ENCODE measurements around the gene SVOP. TPM values are rescaled to one million over a fixed set of nuclear protein-coding genes. Genes with fewer than 3 reads are reported as not detected.
A peak's percentile ranks its signal among the peaks of the same experiment; 100 is the strongest.
"Not testable (repeated sequence)": the region's sequence is repeated elsewhere in the genome, so short reads cannot be mapped to it uniquely, and the experiment has no call there.

Gene SVOP, protein sequence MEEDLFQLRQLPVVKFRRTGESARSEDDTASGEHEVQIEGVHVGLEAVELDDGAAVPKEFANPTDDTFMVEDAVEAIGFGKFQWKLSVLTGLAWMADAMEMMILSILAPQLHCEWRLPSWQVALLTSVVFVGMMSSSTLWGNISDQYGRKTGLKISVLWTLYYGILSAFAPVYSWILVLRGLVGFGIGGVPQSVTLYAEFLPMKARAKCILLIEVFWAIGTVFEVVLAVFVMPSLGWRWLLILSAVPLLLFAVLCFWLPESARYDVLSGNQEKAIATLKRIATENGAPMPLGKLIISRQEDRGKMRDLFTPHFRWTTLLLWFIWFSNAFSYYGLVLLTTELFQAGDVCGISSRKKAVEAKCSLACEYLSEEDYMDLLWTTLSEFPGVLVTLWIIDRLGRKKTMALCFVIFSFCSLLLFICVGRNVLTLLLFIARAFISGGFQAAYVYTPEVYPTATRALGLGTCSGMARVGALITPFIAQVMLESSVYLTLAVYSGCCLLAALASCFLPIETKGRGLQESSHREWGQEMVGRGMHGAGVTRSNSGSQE
- total RNA-seq (2014; rRNA removed; shearing (Covaris generic)): 0.03 TPM in 1 of 2 replicates, not detected in the other

DNA sequence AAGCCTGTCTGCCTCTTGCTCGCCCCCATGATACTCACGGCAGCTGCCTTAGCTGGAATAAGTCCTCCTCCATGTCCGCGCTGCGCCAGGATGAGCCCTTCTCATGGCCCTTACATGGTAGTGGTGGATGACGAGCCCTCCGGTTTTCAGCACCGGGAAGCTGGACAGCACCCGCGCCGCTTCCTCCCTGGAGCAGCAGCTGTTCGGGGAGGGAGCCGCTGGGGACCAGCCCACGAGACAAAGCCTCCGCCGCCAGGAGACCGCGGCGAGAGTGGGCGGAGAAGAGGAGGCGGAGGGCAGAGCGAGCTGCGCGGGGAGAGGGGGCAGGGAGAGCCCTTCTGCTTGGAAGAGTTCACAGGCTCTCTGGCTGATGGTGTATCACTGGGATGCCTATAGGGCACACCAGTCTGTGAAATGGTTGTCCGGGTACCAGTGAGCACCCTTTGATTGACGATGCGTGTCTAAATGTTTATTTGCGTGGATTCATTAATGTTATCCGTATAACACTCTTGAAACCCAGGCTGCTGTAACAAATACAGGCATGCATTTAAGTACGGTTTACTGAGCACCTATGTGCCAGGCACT lies at the start of gene SVOP:
Gene SVOP (minus strand): TSS at position 273 of the 585 bp plus-strand sequence. CDS start 200 bp downstream, at position 73.
- DNase-seq (ENCODE audit: low spot score): peak; percentile 59

DNA sequence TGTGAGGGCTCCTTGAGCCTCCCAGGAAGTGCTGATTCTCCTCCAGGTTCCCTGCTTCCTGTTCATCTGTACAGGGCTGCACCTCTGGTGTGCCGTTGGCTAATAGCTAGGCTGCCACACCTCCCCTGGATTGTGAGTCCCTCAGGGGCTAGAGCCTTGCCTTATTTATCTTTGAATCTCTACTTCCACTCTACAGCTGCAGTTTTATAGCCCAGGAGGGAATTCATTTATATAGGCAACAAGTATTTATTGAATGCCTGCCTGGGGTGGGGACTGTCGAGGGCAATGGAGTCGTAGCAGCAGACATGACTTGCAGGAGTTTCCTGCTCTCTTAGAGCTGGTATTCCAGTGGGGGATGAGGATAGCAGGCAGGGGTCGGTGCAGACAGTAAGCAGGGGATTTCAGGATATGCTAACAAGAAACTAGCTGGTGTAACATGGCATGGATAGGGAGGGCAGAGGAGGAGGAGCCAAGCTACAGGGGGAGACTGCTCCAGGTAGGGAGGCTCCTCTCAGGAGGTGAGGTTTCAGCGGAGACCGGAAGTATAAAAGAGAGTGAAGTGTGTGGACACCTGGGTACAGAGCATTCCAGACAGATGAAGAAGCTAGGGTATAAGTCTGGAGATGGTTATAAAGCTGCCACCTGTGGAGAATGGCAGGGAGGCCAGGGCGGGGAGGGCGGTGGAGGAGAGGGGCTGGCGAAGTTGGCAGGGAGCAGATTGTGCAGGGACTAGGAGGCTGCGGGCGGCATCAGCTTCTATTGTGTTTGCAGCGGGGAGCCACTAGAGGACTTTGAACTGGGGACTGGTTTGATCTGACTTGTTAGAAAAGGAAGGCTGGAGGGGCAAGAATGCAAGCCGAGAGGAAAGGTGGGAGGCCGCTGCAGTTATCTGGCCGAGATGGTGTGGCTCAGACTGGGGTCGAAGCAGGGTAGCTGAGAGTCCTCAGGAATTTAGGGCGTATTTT lies 48.7 kb upstream of the SVOP start:
- DNase-seq (ENCODE audit: low spot score): peak; percentile 87

DNA sequence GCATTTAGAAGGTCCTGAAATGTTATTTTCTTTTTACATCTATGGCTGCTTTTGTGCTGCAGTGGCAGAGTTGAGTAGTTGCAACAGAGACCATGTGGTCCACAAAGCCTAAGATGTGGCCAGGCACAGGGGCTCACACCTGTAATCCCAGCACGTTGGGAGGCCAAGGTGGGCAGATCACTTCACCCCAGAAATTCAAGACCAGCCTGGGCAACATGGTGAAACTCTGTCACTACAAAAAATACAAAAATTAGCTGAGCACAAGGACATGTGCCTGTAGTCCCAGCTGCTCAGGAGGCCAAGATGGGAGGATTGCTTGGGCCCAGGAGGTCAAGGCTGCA lies 45.0 kb upstream of the SVOP start:
- DNase-seq (ENCODE audit: low spot score): no peak

DNA sequence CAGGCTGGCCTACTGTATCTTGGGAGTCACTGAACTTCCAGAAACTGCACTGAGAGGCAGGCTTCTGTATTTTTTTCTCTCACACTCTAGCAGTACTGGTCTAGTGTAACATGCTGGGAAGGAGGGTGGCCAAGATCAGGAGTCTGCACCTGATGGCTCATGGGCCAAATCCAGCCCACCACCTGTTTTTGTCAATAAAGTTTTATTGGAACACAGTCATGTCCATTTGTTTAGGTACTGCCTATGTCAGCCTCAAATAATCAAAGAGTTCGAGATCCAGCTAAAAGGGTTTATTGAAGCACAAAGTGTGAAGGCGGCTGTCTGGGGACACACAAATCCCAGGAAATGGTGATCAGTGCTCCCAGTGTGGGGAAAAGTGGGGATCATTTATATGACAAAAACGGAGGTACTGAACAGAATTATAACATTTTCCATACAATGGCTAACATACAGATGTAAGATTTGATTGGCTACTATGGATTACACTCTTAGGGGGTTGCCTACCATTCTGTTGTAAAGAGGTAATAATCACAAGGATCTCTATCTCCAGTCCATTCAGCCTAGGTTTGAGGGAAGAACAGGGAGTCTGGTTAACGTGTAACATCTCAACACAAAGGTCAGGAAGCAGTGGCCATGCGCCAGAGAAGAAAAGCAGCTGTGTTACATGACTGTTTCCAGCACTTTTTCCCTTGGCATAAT lies 44.4 kb upstream of the SVOP start:
- DNase-seq (ENCODE audit: low spot score): peak; percentile 22

DNA sequence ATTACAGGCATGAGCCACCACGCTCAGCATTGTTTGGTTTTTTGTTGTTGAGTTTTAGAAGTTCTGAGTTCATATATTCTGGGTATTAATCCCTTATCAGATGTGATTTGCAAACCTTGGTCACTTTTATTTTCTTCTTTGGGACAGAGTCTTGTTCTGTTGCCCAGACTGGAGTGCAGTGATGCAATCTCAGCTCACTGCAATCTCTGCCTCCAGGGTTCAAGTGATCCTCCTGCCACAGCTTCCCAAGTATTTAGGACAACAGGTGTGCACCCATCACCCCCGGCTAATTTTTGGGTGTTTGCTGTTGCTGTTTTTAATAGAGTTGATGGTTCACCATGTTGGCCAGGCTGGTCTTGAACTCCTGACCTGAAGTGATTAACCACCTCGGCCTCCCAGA lies 43.3 kb upstream of the SVOP start:
- DNase-seq (ENCODE audit: low spot score): no peak

DNA sequence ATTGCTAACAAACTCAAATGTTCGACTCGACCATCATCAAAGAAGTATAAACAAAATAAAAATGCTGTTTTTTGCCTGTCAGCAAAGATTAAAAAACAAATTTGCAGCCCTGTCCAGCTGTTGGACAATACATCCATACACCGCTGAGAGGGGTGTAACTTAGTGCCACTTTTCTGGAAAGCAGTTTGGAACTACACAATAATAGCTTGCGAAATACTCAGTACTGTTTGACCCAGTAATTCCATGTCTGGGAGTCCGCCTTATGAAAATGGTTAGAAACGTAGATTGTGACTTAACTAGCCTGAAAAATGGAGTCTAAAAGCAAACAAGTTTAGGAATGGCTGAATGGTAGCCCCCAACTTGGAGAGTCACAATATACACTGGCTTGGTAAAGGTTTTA lies 37.9 kb upstream of the SVOP start:
- no peak for DNase-seq (ENCODE audit: low spot score)

DNA sequence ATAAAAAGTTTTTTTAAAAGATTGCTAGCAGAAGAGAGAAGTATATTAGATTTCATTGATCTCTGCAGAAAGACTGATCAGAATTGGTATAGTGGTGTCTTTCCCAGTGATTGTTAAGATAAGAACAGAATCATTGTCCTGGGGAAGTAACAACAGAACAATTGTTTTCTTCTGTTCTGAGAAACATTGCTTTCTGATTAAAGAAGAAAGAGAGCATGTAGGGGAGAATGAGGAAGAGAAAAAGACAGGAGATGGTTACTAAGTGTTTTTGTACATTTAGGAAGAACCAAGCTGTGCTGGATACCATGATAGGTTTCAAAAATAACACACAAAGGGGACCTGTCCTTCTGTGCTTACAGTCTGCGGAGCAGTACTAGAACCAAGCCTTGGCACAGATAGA lies 36.5 kb upstream of the SVOP start:
- DNase-seq (ENCODE audit: low spot score): no peak

DNA sequence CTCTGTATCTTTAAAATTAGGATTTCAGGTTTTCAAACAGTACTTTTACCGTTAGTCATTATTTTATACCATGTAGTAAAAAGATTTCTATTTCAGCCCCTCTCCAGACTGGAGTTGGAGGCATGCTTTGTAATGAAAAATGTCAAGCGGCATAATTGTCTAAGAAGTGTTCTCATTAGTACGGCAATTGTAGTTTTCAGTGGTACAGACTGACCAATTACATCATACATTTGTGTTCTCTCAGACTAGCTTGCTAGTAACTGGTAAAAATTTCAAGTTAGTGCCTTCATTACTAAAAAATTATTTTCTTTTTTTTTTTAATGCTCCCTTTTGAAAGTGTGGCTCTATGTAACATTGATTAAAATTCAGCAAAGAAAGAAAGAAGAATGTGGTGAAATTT lies 36.0 kb upstream of the SVOP start:
- no peak for DNase-seq (ENCODE audit: low spot score)

DNA sequence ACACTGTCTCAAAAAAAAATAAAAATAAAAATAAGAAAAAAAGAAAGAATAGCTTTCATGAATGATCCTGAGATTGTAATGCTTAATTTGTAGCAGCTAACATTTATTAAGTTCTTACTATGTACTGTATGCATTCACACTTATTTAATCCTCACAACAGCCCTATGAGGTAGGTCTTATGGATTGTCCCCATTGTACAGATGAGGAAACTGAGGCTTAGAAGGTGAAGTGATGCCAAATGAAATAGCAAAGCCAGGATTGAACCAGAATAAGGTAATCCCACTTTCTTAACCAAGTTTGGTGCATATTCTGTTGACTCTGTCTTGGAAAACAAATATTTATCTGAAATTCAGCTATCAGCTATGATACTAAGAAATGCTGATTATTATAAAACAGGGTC lies 33.7 kb upstream of the SVOP start:
- no peak for DNase-seq (ENCODE audit: low spot score)

DNA sequence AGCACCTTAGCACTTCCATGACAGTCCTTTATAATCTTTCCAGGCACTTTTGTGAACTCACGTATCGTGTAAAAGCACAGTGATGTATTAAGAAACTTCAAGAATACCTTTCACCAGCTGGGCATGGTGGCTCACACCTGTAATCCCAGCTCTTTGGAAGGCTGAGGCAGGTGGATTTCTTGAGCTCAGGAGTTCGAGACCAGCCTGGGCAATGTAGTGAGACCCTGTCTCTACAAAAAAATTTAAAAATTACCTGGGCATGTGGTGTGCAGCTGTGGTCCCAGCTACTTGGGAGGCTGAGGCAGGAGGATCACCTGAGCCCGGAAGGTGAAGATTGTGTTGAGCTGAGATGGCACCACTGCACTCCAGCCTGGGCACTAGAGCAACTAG lies 33.3 kb upstream of the SVOP start:
- DNase-seq (ENCODE audit: low spot score): not testable (repeated sequence)

DNA sequence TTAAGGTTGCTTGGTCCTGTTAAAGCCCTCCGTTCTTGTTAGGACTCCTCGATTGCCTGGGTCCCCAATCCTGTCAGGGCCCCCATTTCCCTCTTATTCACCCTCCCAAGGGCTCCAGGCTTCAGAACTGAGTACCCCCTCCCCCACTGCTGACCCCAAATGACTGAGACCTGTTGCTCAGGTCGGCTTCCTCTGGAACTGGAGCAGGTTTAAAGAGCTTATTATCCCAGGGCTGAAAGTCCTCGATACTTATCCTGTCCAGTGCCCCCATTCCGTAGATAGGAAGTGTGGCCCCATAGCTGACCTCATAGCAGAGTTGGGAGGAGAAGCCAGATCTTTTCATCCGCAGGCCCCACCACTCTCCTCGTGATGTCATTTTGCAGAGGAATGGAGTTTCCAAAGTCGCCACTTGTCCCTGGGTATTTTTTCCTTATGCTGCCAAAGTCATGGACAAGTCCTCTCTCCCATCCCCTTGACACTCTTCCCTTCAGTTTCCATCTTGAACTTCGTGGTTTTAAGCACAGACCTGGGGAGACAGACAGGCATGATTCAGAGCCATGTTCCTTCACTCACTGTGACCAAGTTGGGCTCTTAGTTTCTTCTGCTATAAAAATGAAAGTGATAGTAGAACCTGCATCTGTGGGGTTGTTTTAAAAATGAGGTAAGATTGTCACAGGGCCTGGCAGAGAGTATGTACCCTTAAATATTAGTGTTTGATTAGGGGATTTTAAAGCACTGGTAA lies 32.7 kb upstream of the SVOP start:
- DNase-seq (ENCODE audit: low spot score): peak; percentile 1

DNA sequence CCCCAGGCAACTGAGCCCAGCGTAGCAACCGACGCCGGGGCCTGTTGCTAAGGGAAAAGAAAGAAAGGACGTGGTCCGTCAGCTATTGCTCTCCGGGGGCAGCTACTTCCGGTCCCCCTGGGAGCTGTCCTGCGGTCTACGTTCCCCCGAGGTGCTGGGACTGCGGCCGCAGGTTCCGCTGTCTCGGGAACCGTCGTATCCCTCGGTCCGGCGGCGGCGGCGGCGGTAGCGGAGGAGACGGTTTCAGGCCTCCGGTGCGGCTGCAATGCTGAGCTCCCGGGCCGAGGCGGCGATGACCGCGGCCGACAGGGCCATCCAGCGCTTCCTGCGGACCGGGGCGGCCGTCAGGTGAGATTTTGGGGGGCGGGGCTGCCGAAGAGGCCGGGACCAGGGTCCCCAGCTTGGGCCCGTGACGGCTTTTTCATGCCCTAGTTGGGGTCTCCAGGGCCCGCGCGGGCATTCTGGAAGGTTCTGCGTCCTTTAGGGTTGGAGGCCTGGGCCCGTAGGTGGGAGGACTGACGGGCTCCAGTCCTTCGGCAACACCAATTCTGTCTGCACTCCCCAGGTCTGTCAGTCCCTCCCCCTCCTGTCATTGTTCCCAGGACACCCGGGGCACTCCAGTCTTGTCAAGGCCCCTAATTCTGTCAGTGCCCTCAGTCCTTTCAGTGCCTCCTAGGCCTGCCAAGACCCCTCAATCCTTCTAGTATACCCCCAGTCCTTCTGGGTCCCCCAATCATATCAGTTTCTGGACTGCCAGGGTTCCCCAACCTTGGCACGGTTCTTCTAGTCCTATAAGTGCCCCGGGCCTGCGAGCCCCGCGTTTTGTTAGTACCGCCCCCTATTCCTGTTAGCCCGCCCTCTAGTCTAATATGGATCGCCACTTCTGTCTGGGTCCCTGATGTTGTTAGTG lies 31.8 kb upstream of the SVOP start, which contains the start of gene USP30:
Gene USP30 (plus strand): TSS at position 163 of the 910 bp plus-strand sequence. CDS start 103 bp downstream, at position 266.
- peak; percentile 85 for DNase-seq (ENCODE audit: low spot score)

DNA sequence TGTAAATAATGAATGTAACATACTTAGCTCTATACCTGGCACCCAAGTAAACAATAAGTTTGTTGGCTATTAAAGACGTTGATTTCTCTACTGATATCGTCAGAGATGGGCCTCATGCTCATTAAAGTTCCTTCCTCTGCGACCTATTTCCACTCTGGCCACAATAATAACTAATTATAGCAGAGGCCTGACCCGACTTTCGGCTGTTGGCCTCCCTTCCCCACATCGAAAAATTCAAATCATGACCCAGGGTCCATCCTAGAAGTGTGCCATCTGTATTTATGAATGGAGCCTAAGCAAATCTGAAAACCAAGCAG lies 31.2 kb upstream of the SVOP start:
- DNase-seq (ENCODE audit: low spot score): no peak

DNA sequence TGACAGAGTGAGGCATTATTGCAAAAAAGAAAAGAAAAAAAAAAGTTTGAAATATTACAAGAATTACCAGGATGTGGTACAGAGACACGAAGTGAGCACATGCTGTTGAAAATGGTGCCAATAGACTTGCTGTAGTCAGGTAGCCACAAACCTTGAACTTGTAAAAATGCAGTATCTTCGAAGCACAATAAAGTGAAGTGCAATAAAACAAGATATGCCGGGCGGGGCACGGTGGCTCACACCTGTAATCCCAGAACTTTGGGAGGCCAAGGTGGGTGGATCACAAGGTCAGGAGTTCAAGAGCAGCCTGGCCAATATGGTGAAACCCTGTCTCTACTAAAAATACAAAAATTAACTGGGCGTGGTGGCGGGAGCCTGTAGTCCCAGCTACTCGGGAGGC lies 28.9 kb upstream of the SVOP start:
- DNase-seq (ENCODE audit: low spot score): not testable (repeated sequence)

DNA sequence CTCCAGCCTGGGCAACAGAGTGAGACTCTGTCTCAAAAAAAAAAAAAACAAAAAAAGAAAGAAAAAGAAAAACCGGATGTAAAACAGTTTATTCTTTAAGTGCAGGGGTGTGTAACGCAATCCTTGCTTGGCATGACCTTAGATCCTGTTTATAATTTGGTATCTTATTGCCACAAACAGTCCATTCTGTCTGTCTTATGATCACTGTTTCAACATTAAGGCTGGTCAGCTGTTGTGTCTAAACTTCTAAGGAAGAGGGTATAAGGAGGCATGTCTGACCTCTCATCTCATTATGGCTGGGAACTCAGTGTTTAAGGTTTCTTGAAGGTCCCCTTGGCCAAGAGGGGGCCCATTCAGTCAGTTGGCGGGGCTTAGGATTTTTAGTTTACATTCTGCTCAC lies 27.8 kb upstream of the SVOP start:
- DNase-seq (ENCODE audit: low spot score): not testable (repeated sequence)

DNA sequence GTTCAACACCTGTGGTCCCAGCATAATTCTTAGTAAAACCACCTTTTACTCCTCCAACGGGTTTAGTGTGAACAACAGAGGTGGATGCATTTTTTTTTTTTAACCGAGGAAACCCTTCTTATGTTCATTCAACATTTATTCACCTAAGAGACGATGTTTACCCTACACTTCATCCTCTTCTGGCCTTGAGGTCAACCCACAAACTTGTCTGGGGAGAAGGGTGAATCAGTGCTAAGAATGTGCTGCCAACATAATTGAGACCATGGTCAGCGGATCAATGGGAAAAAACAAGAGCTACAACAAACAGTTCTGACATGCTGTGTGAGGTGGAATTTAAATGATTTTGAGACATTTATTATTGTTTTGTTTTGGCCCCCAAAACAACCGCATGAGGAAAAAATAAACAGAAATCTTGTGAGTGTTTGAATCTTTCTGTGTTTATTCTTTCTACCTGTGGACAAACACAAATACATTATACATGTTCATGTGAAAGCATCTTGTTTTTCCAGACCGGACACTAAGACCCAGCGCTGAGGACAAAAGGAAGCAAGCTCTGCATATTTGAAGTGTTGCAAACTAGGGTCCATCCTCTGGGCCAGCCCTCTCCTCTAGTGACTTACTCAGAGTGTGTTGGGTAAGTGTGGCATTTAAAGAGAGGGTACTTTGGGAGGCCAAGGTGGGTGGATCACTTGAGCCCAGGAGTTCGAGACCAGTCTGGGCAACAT lies 26.4 kb upstream of the SVOP start:
- DNase-seq (ENCODE audit: low spot score): no peak

DNA sequence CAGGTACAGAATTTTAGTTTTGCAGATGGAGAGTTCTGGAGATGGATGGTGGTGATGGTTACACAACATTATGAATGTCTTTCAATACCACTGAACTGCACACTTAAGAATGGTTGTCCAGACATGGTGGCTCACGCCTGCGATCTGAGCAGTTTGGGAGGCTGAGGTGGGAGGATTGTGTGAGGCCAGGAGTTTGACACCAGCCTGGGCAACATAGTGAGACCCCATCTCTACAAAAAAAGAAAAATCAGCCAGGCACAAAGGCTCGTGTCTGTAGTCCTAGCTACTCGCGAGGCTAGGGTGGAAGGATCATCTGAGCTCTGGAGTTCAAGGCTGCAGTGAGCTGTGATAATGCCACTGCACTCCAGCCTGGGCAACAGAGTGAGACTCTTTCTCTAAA lies 23.4 kb upstream of the SVOP start:
- no peak for DNase-seq (ENCODE audit: low spot score)

DNA sequence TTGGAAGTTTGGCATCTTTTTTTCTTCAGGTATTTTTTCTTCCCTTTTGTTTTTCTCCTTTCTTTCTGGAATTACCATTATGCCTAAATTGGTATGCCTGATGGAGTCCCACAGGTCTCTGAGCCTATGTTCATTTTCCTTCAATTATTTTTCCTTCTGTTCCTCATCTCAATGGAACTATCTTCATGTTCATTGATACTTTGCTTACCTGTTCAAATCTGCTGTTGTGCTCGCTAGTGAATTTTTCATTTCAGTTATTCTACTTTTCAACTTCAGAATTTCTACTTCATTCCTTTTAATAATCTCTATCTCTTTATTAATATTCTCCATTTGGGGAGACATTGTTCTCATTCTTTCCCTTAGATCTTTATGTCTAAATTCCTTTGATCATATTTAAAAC lies 16.1 kb upstream of the SVOP start:
- DNase-seq (ENCODE audit: low spot score): no peak
